ENCODE data around the gene SYNGR3.

The SYNGR3 gene

DNA sequence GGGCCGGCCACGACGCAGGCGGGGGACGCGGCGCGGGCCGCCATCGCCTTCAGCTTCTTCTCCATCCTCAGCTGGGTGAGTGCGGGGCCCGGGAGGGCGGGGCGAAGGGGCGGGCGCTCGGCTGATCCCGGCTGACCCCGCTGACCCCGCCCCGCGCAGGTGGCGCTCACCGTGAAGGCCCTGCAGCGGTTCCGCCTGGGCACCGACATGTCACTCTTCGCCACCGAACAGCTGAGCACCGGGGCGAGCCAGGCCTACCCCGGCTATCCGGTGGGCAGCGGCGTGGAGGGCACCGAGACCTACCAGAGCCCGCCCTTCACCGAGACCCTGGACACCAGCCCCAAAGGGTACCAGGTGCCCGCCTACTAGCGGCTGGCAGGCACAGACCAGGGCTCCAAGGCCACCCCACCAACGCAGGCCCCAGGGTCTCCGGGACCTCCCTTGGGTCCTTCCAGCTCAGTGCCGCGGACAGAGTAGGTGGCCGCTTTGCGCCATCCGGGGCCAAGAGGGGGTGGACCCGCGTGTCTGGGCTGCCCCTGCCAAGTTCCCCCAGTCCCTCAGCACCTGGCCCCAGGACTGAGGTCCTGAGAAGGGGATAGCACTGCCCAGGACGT lies 3.0 kb downstream of the SYNGR3 start:
- DNase-seq: no peak

- no peak for DNase-seq
These were observed 4.0 kb downstream of the SYNGR3 start for GRCh38 chr16:1993731-1994131.

DNA sequence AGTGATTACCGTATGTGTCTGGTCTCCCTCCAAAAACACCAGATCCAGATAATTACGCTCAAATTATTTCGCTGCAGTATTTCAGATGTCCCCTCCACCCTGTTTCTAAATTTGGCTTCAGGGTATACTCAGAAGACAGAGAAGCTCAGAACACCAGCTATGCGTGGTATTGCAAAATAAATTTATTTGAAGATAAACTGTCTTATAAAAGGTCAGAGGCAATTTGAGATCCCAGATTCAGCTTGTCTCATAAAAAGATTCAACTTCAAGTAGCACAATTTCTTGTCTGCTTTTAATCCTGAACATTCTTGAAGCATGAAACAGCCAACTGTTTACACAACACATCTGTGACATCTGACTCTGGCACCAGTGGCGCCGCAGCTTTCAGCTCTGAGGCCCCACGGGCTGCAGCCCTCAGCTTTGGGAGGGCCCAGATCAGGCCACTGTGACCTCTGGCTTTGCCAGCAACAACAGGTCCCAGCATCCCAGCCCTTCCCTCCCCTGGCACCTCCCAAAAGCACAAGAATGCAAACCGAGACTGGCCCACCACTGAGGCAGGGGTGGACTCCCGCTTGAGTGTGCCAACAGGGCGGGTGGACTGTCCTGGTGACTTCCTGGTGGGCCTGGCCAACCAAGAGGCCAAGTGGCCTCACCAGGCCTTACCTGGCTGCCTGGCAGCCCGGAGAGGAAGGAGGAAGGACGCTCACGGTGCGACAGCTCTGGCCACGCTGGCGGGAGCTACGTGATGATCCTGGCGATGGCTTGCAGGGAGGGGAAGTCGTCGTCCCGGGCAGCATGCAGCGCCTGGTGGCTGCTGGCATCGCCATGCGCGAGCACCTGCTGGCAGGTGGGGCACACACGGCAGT lies 8.0 kb downstream of the SYNGR3 start:
- no peak for DNase-seq

- DNase-seq: no peak
These were observed 8.6 kb downstream of the SYNGR3 start for GRCh38 chr16:1998360-1998835.

DNA sequence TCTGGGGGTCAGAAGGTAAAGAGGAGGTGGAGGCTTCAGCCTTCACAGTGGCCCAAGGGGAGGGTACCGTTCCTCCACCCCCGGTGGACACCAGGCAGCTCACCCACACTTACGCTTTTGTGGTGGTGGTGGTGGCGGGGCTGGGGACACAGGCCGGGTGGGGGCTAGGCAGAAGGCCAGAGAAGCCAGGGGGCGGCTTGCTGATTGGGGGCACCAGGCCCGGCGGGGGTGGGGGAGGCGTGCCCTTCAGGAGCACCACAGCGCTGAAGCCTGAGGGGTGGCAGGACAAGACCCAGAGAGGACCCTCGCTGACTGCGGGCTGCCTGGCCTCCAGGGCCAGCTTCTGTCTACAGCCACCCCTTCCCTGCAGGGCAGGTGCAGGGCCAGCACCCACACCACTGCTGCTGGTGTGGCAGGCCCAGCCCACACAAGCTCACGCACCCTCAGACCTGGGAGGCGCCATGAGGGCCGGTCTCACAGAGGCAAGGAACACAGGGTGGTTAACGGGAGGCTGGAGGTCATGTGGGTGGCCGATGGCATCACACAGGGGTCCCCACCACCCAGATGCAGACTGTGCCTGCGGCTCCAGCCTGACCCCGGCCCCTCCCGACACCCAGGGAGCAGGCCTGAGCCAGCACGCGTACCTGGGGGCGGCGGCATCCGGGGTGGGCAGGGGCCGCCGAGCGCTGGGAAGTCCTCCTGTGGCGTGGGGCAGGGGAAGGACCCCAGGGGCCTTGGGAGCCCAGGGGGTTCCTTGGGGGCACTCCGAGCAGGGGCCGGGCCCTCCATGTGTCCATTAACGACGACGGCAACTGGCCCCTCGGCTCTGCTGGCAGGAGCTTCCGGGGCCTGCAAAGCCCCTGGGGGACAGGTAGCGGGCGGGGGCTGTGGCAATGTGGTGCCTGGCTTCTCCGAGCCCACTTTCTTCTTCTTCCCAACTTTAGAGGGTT lies 9.4 kb downstream of the SYNGR3 start:
- no peak for DNase-seq

DNA sequence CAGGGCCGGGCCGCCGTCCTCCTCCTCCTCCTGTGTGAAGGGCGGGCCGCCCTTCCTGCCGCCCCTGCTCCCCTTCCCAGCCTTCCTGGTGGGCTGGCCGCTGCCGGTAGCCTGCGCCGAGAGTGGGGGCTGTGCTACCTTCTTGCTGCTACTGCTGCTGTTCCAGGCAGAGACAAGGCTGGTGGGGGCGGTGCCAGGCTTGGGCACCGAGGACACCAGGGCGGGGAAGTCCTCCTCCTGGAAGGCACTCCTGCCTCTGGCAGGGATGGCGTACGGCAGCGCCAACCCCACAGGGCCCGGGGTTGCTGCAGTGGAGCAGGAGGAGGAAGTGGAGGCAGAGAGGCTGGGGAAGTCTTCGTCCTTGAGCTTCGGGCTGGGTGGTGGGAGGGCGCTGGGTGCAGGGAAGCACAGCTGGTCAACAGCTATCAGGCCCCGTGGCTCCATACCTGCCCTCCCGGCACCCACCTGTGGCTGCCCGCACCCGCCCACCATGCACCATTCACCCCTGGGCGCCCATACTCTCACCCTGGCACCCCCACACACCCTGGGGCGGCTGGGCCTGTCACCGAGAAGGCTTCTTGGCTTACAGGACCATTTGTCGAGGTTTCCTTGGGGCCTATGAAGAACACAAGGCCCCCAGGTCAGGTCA lies 10.2 kb downstream of the SYNGR3 start:
- DNase-seq: no peak

DNA sequence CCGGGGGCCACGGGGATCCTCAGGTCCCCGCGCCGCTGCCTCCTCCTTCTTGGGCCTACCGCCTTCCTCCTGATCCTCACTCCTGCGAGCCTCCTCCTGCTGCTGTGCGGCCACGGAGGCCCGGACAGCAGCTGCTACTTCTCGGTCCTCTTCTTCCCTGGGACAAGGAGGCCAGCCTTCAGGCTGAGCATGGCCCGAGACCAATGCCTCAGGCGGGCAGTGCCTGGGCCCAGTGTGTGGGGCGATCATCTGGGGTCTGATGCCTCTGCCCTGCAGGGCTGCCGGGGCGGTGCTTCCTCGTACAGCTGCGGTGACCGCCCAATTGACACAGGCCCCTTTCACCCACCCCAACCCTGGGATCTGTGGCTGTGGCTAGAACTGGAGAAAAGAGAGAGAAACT lies 11.3 kb downstream of the SYNGR3 start:
- no peak for DNase-seq

DNA sequence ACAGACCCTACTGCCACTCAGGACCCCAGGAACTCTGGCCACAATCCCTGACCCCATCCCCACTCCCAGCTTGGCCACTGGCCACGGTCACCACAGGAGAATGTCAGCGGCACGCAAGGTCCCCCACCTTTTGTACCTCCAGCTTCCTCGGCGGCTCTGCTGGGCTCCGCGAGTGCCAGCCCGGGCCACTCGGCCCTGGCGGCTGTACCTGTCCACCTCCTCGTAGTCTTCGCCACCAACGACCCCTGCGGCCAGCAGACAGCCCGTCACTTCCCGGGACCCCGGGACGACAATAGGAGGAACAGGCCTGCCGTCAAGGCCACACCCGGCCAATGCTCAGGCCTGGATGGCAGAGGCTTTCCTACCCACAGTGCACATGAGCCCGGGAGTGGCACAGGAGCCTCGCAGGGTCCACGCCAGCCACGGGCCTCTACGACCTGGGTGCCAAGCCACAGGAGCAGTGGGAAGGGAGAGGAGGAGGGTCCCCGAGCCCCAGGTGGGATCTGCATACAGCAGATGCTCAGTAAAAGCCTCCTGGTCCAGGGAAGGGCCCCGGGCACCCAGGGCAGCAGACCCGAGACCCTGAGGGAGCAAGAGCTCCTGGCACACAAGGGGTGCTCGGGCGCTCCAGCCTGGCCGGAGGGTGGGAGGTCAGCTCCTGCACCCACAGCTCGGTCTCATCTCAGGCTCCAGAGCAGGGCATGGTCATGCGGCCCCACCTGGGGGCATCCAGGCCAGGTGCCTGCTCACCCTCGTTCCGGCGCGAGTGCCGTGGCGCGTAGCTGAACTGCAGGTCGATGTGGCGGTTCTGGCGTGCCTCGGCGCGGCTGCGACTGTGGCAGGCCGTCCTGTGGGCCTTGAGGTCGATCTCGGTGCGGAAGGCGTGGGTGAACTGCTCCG lies 11.9 kb downstream of the SYNGR3 start:
- DNase-seq: no peak

DNA sequence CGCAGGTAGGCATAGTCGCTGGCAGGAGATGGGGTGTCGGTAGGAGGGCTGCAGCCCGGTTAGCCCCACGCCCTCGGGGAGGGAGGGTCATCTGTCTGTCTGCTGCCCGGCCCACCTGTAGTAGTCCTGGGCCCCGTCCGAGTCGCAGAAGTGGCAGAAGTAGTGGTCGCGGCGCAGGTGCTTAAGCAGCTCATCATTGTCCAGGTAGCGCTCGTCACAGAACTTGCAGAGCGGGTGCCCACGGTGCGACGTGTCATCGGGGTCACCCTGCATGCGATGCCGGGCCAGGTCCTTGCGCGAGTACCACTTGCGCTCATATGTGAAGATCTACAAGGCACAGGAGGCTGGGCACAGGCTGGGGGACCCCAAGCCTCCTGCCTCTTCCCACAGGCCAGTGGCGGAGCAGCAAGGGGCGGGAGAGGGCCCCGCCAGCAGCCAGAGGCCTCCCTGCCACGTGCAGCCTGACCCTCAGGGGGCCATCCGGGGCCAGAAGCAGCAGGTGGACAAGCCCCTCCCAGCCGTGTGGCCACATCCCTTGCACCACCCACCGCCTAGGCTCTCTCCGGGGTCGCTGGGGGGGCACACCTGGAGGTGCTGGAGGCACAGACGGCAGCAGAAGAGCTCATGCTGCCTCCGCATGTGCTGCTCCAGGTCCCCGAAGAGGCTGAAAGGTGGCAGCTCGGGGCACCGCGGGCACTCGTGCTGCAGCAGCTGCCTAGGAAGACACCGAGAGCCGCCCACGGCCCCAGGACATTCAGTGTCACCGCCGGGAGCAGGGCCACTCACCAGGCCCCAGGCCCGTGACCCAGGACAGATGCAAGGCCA lies 12.8 kb downstream of the SYNGR3 start:
- no peak for DNase-seq

DNA sequence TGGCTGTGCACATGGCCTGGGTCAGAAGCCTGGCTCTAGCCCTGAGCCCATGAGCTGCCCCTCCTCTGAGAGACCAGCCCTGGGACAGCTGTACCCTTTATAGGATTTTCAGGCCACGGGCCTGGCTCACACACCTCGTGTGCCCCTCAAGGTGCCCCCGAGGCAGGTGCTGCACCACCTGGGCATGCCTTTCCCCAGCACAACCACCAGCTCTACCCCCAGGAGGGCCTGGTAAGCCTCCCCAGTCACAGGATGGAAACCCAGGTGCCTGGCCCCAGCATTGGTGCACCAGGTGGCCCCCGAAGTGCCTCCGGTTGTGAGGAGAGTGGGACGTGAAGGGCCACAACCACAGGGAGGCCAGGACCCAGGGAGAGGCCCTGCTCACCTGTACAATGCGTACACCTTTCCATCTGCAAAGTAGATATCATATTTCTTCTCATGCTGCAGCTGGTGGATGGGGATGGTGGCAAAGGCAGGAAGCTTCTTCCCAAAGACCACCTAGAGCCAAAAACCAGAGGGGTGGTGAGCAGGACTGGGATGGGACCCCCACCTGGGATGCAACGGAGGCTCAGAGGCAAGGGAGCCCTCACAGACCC lies 13.6 kb downstream of the SYNGR3 start:
- DNase-seq: no peak

- peak; percentile 82 to 85 for DNase-seq
These were observed 14.3 kb downstream of the SYNGR3 start for GRCh38 chr16:2003827-2004641.

GRCh38 chr16:2004795-2005517 lies 15.2 kb downstream of the SYNGR3 start:
- DNase-seq: no peak

DNA sequence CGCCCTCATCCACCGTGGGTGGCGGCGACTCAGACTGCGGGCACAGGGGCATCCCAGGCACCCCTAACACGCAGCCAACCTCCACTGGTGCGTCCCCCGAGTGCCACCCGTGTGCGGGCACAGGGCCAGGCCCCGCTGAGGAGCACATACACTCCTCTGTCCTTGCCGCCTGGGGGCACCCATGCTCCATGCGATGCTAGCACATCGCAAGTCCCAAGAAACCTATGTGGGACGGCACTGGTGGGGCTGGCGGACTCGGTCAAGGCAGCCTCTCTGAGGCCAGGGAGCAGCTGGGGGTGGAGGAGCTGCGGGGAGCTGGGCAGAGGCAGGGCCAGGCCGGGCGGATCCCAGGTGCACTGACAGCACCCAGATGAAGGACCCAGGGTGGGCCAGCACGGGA lies 15.9 kb downstream of the SYNGR3 start:
- no peak for DNase-seq

- DNase-seq: no peak
These were observed 16.5 kb downstream of the SYNGR3 start for GRCh38 chr16:2006317-2006716.

DNA sequence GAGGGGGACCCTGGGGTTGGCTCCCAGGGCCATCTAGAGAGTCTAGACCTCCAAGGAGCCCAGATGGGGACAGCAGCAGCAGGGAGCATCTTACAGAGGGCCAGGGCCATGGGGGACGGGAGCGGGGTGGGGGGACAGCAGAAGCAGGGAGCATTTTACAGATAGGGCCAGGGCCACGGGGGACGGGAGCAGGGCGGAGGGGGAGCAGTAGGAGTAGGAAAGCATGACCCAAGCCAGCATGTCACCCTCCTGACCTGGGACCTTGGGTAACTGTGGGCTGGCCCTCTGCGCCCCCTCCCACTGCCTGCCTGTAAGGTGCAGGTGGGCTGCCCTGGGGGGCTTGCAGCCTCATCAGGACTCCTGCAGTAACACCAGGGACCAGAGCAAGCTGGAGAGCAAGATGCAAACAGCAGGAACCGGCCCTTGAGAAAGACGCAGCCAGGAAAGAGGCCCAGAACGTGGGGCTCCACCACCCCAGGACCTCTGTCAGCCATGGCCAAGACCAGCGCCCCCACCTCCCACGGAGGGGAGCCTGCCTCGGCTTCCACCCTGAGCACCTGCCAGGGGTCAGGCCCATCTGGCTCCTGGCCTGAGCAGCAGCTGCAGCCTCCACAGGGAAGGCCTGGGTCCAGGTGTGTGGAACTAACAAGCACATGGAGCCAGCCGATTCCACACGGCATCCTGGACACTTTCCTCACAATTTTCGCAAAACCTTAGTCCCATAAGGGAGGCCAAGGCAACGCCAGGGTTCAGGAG lies 17.5 kb downstream of the SYNGR3 start:
- DNase-seq: no peak

GRCh38 chr16:2008009-2008526 lies 18.3 kb downstream of the SYNGR3 start:
- DNase-seq: peak in 1 of 2 experiments; percentile 22

DNA sequence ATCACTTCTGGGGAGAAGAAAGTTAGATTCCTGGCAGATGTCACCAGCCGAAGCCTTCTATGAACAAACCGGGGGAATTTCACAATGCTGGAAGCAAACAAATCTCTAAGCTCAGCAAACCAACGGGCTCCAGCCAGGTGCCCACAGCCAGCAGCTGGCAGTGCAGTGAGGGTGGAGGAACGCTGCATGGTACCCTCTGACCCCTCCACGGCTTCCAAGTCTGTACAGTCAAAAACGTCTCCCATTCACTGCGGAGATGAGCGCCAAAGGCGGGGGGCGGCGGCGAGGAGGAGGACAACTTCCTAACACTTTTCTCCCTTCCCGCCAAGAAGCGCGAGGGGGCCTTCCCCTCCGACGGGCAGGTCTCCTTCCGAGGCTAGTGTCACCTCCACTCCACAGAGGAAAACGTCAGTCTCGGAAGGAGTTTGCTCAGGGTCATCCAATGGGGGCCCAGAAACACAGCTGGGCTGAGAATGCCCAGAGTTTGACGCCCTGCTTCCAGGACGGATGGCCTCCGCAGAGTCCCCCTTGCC lies 18.9 kb downstream of the SYNGR3 start:
- DNase-seq: peak; percentile 32 to 50

Measured in AML-193 (cell line).